Measurements from ENCODE around the gene UQCC5.

DNA sequence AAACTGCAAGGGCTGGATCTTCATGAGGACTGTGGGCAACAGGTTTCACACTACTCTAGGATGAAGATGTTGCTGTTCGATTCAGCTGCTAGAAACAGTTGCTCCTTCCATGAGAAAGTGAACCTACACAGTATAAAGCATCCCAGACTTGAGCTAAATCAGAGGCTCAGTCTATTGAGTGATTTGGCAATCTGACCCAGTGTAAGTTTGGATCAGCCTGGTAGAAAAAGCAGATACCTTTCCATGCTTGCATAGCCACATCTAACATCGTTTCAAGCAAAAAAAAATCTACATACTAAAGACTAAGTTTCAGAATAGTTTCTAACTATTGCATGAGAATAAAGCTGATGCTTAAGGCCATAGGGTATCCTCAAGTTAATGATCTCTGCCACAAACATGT, 4.6 kb downstream of the UQCC5 start:
- TF ChIP-seq, protein P1, sequence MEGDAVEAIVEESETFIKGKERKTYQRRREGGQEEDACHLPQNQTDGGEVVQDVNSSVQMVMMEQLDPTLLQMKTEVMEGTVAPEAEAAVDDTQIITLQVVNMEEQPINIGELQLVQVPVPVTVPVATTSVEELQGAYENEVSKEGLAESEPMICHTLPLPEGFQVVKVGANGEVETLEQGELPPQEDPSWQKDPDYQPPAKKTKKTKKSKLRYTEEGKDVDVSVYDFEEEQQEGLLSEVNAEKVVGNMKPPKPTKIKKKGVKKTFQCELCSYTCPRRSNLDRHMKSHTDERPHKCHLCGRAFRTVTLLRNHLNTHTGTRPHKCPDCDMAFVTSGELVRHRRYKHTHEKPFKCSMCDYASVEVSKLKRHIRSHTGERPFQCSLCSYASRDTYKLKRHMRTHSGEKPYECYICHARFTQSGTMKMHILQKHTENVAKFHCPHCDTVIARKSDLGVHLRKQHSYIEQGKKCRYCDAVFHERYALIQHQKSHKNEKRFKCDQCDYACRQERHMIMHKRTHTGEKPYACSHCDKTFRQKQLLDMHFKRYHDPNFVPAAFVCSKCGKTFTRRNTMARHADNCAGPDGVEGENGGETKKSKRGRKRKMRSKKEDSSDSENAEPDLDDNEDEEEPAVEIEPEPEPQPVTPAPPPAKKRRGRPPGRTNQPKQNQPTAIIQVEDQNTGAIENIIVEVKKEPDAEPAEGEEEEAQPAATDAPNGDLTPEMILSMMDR (IDR thresholded peaks at IDR 0.05) = no peak
- no peak for TF ChIP-seq EP300 (IDR thresholded peaks at IDR 0.05)

Measured in upper lobe of left lung (tissue), 4 donors.